Measurements from ENCODE around the gene SLC35D2. TPM values are rescaled to one million over a fixed set of nuclear protein-coding genes. Genes with fewer than 3 reads are reported as not detected.

Gene SLC35D2
- total RNA-seq, 3 donors from 2014 or later (not counting 1 experiment from before 2014, with no cell fraction given): 13.4 to 18.9 (median 17.3) TPM

- DNase-seq: no peak
- Histone ChIP-seq H3K36me3 (ENCODE audit: control insufficient read depth, insufficient read depth, low read length) (no peaks in the 10 kb centered on the region), H3K4me3 (ENCODE audit: low read length) (no peak overlapping the region), H3K9me3 (ENCODE audit: control insufficient read depth, insufficient read depth, low read length) (no peaks in the 10 kb centered on the region), H3K27ac (ENCODE audit: low read length) (no peak overlapping the region), H3K4me1 (ENCODE audit: control insufficient read depth, insufficient read depth, low read length) (no peaks in the 10 kb centered on the region), H3K27me3 (ENCODE audit: control insufficient read depth, insufficient read depth, low read length) (no peaks in the 10 kb centered on the region)
- intact Hi-C loops (cut with micrococcal nuclease): no loop called here
- no peak for ATAC-seq
- Mint-ChIP-seq H3K4me3 (no peak overlapping the region), H3K27ac (no peak overlapping the region), H3K36me3 (no peaks in the 10 kb centered on the region), H3K9me3 (no peaks in the 10 kb centered on the region), H3K27me3 (ENCODE audit: low read depth in 2 of 2) (peaks cover 7 to 22% of the 10 kb centered on the region in 2 donors), H3K4me1 (no peaks in the 10 kb centered on the region)
- no peak for TF ChIP-seq CTCF (IDR thresholded peaks at IDR 0.05)
Observed at GRCh38 chr9:96304230-96304629, 79.3 kb downstream of the SLC35D2 start.

DNA sequence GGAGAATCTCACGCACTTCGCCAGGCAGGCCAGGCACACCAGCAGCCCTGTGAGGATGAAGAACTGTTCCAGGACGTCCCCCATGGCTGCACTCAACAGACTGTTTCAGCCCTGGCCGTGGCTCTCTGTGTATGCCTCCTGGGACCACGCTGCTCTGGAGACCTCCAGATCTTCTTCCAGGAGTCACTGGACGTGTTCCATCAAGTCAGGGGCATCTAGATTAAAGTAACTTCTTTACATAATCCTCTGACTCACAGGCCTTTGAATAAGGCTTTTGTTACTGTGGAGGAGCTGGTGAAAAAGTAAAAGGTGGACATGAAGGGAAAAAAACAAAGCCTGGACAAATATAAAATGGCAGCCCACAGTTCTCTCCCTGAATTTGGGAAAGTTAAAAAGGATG is 81.5 kb downstream of the SLC35D2 start, which contains the start of gene HSD17B3:
Gene HSD17B3, minus strand, starts transcription at position 156 of the 400 bp plus-strand sequence. Its CDS starts 72 bp downstream, at position 84.
- no peak within 1 kb of the TSS for H3K27ac Mint-ChIP-seq
- no peaks in the 10 kb centered on the region for H3K9me3 ChIP-seq (ENCODE audit: control insufficient read depth, insufficient read depth, low read length)
- no peaks in the 10 kb centered on the region for H3K36me3 Mint-ChIP-seq
- TF ChIP-seq CTCF (IDR thresholded peaks at IDR 0.05): no peak
- H3K27ac ChIP-seq (ENCODE audit: low read length): no peak within 1 kb of the TSS
- intact Hi-C loops (cut with micrococcal nuclease): no loop called here
- WGBS (ENCODE audit: insufficient coverage): 80% methylated on average over 5 of the region's 6 CpGs
- H3K4me1 ChIP-seq (ENCODE audit: control insufficient read depth, insufficient read depth, low read length): no peaks in the 10 kb centered on the region
- ATAC-seq (no peak), DNase-seq (no peak)
- H3K27me3 ChIP-seq (ENCODE audit: control insufficient read depth, insufficient read depth, low read length): no peaks in the 10 kb centered on the region
- H3K4me3 Mint-ChIP-seq: no peak within 1 kb of the TSS
- H3K4me1 Mint-ChIP-seq: no peaks in the 10 kb centered on the region
- H3K27me3 Mint-ChIP-seq (ENCODE audit: low read depth in 2 of 2): peaks cover 7 to 17% of the 10 kb centered on the region in 2 donors
- no peak within 1 kb of the TSS for H3K4me3 ChIP-seq (ENCODE audit: low read length)
- no peaks in the 10 kb centered on the region for H3K9me3 Mint-ChIP-seq
- H3K36me3 ChIP-seq (ENCODE audit: control insufficient read depth, insufficient read depth, low read length): no peaks in the 10 kb centered on the region

DNA sequence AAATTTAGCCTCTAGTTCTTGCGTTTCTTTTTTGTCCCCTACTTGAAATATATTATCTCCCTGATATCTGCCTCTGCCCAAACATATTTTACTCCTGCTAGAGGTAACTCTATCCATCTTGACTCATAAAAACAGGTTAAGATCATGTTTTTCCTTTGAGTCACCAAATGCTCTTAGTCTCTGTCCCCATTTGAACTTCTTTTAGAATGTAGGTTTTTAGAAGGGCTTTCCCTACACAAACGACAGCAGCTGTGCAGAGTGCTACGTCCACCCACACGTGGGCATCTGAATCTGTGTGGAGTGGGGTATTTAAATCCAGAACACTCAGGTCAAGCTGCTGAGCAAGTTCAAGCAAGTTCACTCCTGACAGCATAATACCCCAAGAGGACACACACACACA is 83.7 kb downstream of the SLC35D2 start:
- H3K4me3 ChIP-seq (ENCODE audit: low read length): no peak overlapping the region
- no peaks in the 10 kb centered on the region for H3K4me1 ChIP-seq (ENCODE audit: control insufficient read depth, insufficient read depth, low read length)
- DNase-seq (no peak), ATAC-seq (no peak)
- H3K36me3 ChIP-seq (ENCODE audit: control insufficient read depth, insufficient read depth, low read length): no peaks in the 10 kb centered on the region
- Mint-ChIP-seq H3K27ac (no peak overlapping the region), H3K4me1 (no peaks in the 10 kb centered on the region), H3K36me3 (no peaks in the 10 kb centered on the region), H3K9me3 (no peaks in the 10 kb centered on the region), H3K27me3 (ENCODE audit: low read depth in 2 of 2) (peaks cover 10 to 25% of the 10 kb centered on the region in 2 donors), H3K4me3 (no peak overlapping the region)
- no peaks in the 10 kb centered on the region for H3K9me3 ChIP-seq (ENCODE audit: control insufficient read depth, insufficient read depth, low read length)
- no peaks in the 10 kb centered on the region for H3K27me3 ChIP-seq (ENCODE audit: control insufficient read depth, insufficient read depth, low read length)
- 77% methylated on average over 1 of the region's 4 CpGs for WGBS (ENCODE audit: insufficient coverage)
- intact Hi-C loops (cut with micrococcal nuclease): no loop called here
- no peak for TF ChIP-seq CTCF (IDR thresholded peaks at IDR 0.05)
- no peak overlapping the region for H3K27ac ChIP-seq (ENCODE audit: low read length)

- DNase-seq (no peak), ATAC-seq (no peak)
- Mint-ChIP-seq H3K27ac (no peak overlapping the region), H3K36me3 (no peaks in the 10 kb centered on the region), H3K9me3 (no peaks in the 10 kb centered on the region), H3K4me1 (no peaks in the 10 kb centered on the region), H3K4me3 (no peak overlapping the region), H3K27me3 (ENCODE audit: low read depth in 2 of 2) (peaks cover 13 to 14% of the 10 kb centered on the region in 2 donors)
- 98% methylated on average over 3 of the region's 3 CpGs for WGBS (ENCODE audit: insufficient coverage)
- Histone ChIP-seq H3K27me3 (ENCODE audit: control insufficient read depth, insufficient read depth, low read length) (no peaks in the 10 kb centered on the region), H3K9me3 (ENCODE audit: control insufficient read depth, insufficient read depth, low read length) (no peaks in the 10 kb centered on the region), H3K4me3 (ENCODE audit: low read length) (no peak overlapping the region), H3K4me1 (ENCODE audit: control insufficient read depth, insufficient read depth, low read length) (no peaks in the 10 kb centered on the region), H3K36me3 (ENCODE audit: control insufficient read depth, insufficient read depth, low read length) (no peaks in the 10 kb centered on the region), H3K27ac (ENCODE audit: low read length) (no peak overlapping the region)
- intact Hi-C loops (cut with micrococcal nuclease): no loop called here
- TF ChIP-seq CTCF (IDR thresholded peaks at IDR 0.05): no peak
Observed at GRCh38 chr9:96294159-96294545, 89.4 kb downstream of the SLC35D2 start.
